H1 (cell line): ENCODE data around the gene NUP98. TPM values are rescaled to one million over a fixed set of nuclear protein-coding genes. Genes with fewer than 3 reads are reported as not detected.

Experiments used
- CTCF ChIA-PET: fragments of 300-600 bp; sonication (Branson Sonifier 250); formaldehyde crosslinking; loops from one replicate; lab custom pipeline; 2021; ENCODE audit not compliant: partially characterized antibody; lab: Charles Lee
- POLR2A ChIA-PET: fragments of 300-600 bp; sonication (Branson Sonifier 250); formaldehyde crosslinking; loops from one replicate; lab custom pipeline; 2021; ENCODE audit warnings: inconsistent platforms; ENCODE audit not compliant: partially characterized antibody; lab: Charles Lee
- DNase-seq, 2 experiments: peaks; one replicate each; pipeline versions ENCODE4 v3.0.0 to v3.0.0-alpha.2; 2010 to 2022; ENCODE audit warnings: low spot score in 2 of 2, low read depth in 1 of 2, mixed read lengths in 1 of 2
- FAIRE-seq: peaks from 2 replicates; lab custom pipeline; 2011; peaks lifted over from hg19 to GRCh38; lab: Jason Lieb, UNC
- H2AFZ ChIP-seq: 2 replicates; pipeline ENCODE4 v1.8.1; 2012; ENCODE audit warnings: low read length, inconsistent platforms
- H2AK5ac ChIP-seq: 2 replicates; pipeline ENCODE4 v1.6.1; 2013; ENCODE audit warnings: low read depth, low read length
- H2BK120ac ChIP-seq: replicated peaks from 2 replicates; pipeline ENCODE3; 2013; ENCODE audit warnings: low read depth, low read length, inconsistent platforms
- H2BK12ac ChIP-seq: 2 replicates; pipeline ENCODE4 v1.6.1; 2013; ENCODE audit warnings: low read depth, low read length
- H2BK15ac ChIP-seq: 2 replicates; pipeline ENCODE4 v1.6.1; 2013; ENCODE audit warnings: low read length
- H2BK20ac ChIP-seq: 2 replicates; pipeline ENCODE4 v1.6.1; 2013; ENCODE audit warnings: low read length
- H2BK5ac ChIP-seq: 2 replicates; pipeline ENCODE4 v1.6.1; 2013; ENCODE audit warnings: low read depth, low read length
- H3K14ac ChIP-seq: 2 replicates; pipeline ENCODE4 v1.6.1; 2013; ENCODE audit warnings: inconsistent platforms; ENCODE audit not compliant: insufficient read length
- H3K18ac ChIP-seq: 2 replicates; pipeline ENCODE4 v1.6.1; 2013; ENCODE audit warnings: low read length; ENCODE audit errors: extremely low read depth
- H3K23ac ChIP-seq: 2 replicates; pipeline ENCODE4 v1.6.1; 2013; ENCODE audit warnings: inconsistent platforms; ENCODE audit not compliant: insufficient read length
- H3K23me2 ChIP-seq: 2 replicates; pipeline ENCODE4 v1.6.1; 2013; ENCODE audit warnings: low read depth, low read length
- H3K27ac ChIP-seq: 2 replicates; pipeline ENCODE4 v1.6.1; 2011; ENCODE audit warnings: low read depth, low read length, inconsistent platforms
- H3K27me3 ChIP-seq, 4 experiments: replicated peaks in 1 of 4; 1 replicate in 1 of 4; 2 replicates in 3 of 4; pipeline versions ENCODE4 v1.6.1 to v1.8.1; 2011 to 2013; ENCODE audit warnings: low read length in 3 of 4, mild to moderate bottlenecking in 3 of 4, inconsistent platforms in 2 of 4, mixed read lengths in 2 of 4, moderate library complexity in 1 of 4; ENCODE audit not compliant: control insufficient read depth in 3 of 4, insufficient read depth in 3 of 4; ENCODE audit errors: extremely low read depth in 1 of 4
- H3K36me3 ChIP-seq, 4 experiments: 2 replicates each; pipeline versions ENCODE4 v1.6.1 to v1.8.1; 2011 to 2013; ENCODE audit warnings: mild to moderate bottlenecking in 4 of 4, low read length in 3 of 4, moderate library complexity in 2 of 4, control low read depth in 1 of 4, inconsistent platforms in 1 of 4; ENCODE audit not compliant: insufficient read depth in 4 of 4, control insufficient read depth in 2 of 4
- H3K4ac ChIP-seq: replicated peaks from 2 replicates; pipeline ENCODE3; 2013; ENCODE audit warnings: low read length, low read depth, mixed read lengths, inconsistent platforms; ENCODE audit not compliant: insufficient read length
- H3K4me1 ChIP-seq, 4 experiments: replicated peaks in 1 of 4; 1 replicate in 1 of 4; 2 replicates in 3 of 4; pipeline versions ENCODE4 v1.6.1 to v1.8.1; 2011 to 2013; ENCODE audit warnings: low read length in 3 of 4, inconsistent platforms in 2 of 4, mixed read lengths in 1 of 4; ENCODE audit not compliant: insufficient read depth in 4 of 4, control insufficient read depth in 3 of 4
- H3K4me2 ChIP-seq, 2 experiments: 2 replicates each; pipeline versions ENCODE4 v1.6.1 to v1.8.1; 2011 to 2013; ENCODE audit warnings: low read depth in 2 of 2, low read length in 2 of 2, control low read depth in 1 of 2, inconsistent platforms in 1 of 2, mild to moderate bottlenecking in 1 of 2; ENCODE audit not compliant: insufficient read depth in 1 of 2
- H3K4me3 ChIP-seq, 4 experiments: fragments of 200-600, 300-600 bp in 1 of 4; sonication (generic), shearing (Covaris generic), sonication (Bioruptor Twin) in 1 of 4; 2 replicates each; pipeline versions ENCODE4 v1.5.1 to v1.8.1; 2011 to 2016; ENCODE audit warnings: low read length in 4 of 4, low read depth in 3 of 4, control low read depth in 2 of 4, inconsistent platforms in 2 of 4, mild to moderate bottlenecking in 2 of 4, mixed read lengths in 1 of 4, moderate library complexity in 1 of 4; ENCODE audit not compliant: insufficient read depth in 2 of 4; ENCODE audit errors: extremely low read depth in 1 of 4
- H3K56ac ChIP-seq: replicated peaks from 2 replicates; pipeline ENCODE3; 2013; ENCODE audit warnings: low read depth, mild to moderate bottlenecking, mixed read lengths, low read length, inconsistent platforms; ENCODE audit not compliant: insufficient read length
- H3K79me1 ChIP-seq: 2 replicates; pipeline ENCODE4 v1.6.1; 2013; ENCODE audit warnings: low read depth, low read length, control low read depth
- H3K79me2 ChIP-seq, 2 experiments: 2 replicates each; pipeline versions ENCODE4 v1.6.1 to v1.8.1; 2012 to 2013; ENCODE audit warnings: low read length in 2 of 2, mild to moderate bottlenecking in 2 of 2, inconsistent platforms in 1 of 2; ENCODE audit not compliant: insufficient read depth in 2 of 2, control insufficient read depth in 1 of 2
- H3K9ac ChIP-seq, 4 experiments: replicated peaks in 1 of 4; 1 replicate in 1 of 4; 2 replicates in 3 of 4; pipeline versions ENCODE4 v1.6.1 to v1.8.1; 2011 to 2013; ENCODE audit warnings: low read depth in 3 of 4, low read length in 3 of 4, control low read depth in 2 of 4, mild to moderate bottlenecking in 2 of 4, moderate library complexity in 2 of 4, inconsistent platforms in 1 of 4; ENCODE audit errors: extremely low read depth in 1 of 4
- H3K9me3 ChIP-seq, 2 experiments: 2 replicates each; pipeline versions ENCODE4 v1.6.1 to v1.8.1; 2012 to 2013; ENCODE audit warnings: mild to moderate bottlenecking in 2 of 2, moderate library complexity in 2 of 2, control low read depth in 1 of 2, inconsistent platforms in 1 of 2, low read depth in 1 of 2, low read length in 1 of 2, mixed read lengths in 1 of 2; ENCODE audit not compliant: insufficient read depth in 2 of 2
- H4K20me1 ChIP-seq, 2 experiments: replicated peaks in 1 of 2; 2 replicates each; pipeline versions ENCODE3 to v1.8.1; 2011 to 2013; ENCODE audit warnings: inconsistent platforms in 2 of 2, low read length in 2 of 2, mild to moderate bottlenecking in 1 of 2; ENCODE audit not compliant: insufficient read depth in 2 of 2, control insufficient read depth in 1 of 2
- H4K5ac ChIP-seq: 2 replicates; pipeline ENCODE4 v1.6.1; 2013; ENCODE audit warnings: low read length, low read depth, mixed read lengths, inconsistent platforms; ENCODE audit not compliant: insufficient read length
- H4K8ac ChIP-seq: 2 replicates; pipeline ENCODE4 v1.8.0; 2013; ENCODE audit warnings: mild to moderate bottlenecking, moderate library complexity, low read length, inconsistent platforms; ENCODE audit not compliant: insufficient read depth; ENCODE audit errors: extremely low read depth
- H4K91ac ChIP-seq: replicated peaks from 2 replicates; pipeline ENCODE3; 2013; ENCODE audit warnings: low read length, mixed read lengths, inconsistent platforms; ENCODE audit not compliant: insufficient read length
- BCL11A ChIP-seq, 2 experiments: IDR thresholded peaks; one replicate each; pipeline ENCODE4 v1.6.1; 2011; ENCODE audit warnings: low read depth in 2 of 2, low read length in 2 of 2, mild to moderate bottlenecking in 2 of 2
- CBX8 ChIP-seq: fragments of 300-800, 300-1000 bp; sonication (generic); IDR thresholded peaks from 2 replicates; pipeline ENCODE4 v1.7.1; 2016; ENCODE audit warnings: low read depth, low read length, borderline replicate concordance
- KDM1A ChIP-seq: fragments of 200-600, 300-600 bp; sonication (generic); IDR thresholded peaks from 2 replicates; pipeline ENCODE4 v1.7.1; 2016; ENCODE audit warnings: mild to moderate bottlenecking, low read length, borderline replicate concordance
- KDM4A ChIP-seq: IDR thresholded peaks from one replicate; pipeline ENCODE4 v1.7.1; 2012; ENCODE audit warnings: low read depth, mild to moderate bottlenecking, moderate library complexity, low read length, inconsistent platforms; ENCODE audit not compliant: severe bottlenecking
- NANOG ChIP-seq: IDR thresholded peaks from 2 replicates; pipeline ENCODE4 v1.6.1; 2011; ENCODE audit warnings: low read length, low read depth, mild to moderate bottlenecking, inconsistent platforms; ENCODE audit not compliant: insufficient read depth, poor library complexity, severe bottlenecking
- TAF1 ChIP-seq: IDR thresholded peaks from 2 replicates; pipeline ENCODE4 v1.6.1; 2011; ENCODE audit warnings: mild to moderate bottlenecking, low read depth, low read length
- polyA plus RNA-seq, 7 experiments: library from polyadenylated mRNA; depleted of rRNA in 3 of 7; stranded (reverse) in 5 of 7; unstranded in 2 of 7; fragments of >200 nt in 5 of 7; fragments of 200-250 nt in 2 of 7; gene quantifications; 1 replicate in 5 of 7; 2 replicates in 1 of 7; 4 replicates in 1 of 7; pipeline versions ENCODE4 v1.2.1 to v1.2.3, GENCODE V29; 2011 to 2013; ENCODE audit warnings: missing spikeins in 2 of 7, mixed read lengths in 2 of 7
- total RNA-seq: library from RNA; stranded (reverse); fragmentation: NEBNext Ultra II Directional; extraction: Animal tissue kit (Norgen Biotek cat#: 25700); gene quantifications from 2 replicates; pipeline ENCODE4 v1.2.1, GENCODE V29; 2021
- TF ChIP-seq, protein P1 (sequence below): IDR thresholded peaks from 2 replicates; pipeline ENCODE4 v1.6.1; 2012; ENCODE audit warnings: inconsistent platforms

The NUP98 gene
- total and polyA plus RNA-seq, 2 of the 8 experiments (the other 6 are each of a cell fraction or from before 2014, with no cell fraction given), result 98.6 to 261 TPM

DNA sequence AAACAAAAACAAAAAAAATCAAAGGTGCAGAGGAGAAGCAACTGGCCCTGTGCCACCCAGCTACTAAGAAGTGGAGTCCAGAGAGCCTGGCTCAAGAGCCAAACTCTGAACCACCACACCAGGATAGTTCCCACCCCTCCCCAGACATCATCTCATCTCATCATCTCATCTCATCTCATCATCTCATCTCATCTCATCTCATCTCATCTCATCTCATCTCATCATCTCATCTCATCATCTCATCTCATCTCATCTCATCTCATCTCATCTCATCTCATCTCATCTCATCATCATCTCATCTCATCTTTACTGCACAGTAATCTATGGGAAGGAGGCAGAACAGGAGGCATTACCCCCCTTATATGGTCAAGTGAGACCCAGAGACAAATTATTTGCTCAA is 134.5 kb downstream of the NUP98 start:
- H2BK120ac ChIP-seq, result no peak overlapping the region
- no peak overlapping the region for H4K8ac ChIP-seq
- H2BK20ac ChIP-seq, result no peak overlapping the region
- H3K27ac ChIP-seq, result no peak overlapping the region
- H3K23ac ChIP-seq, result no peak overlapping the region
- no peak overlapping the region for H3K9ac ChIP-seq
- H3K18ac ChIP-seq, result no peak overlapping the region
- no peak overlapping the region for H2AK5ac ChIP-seq
- no peaks in the 10 kb centered on the region for H3K4me1 ChIP-seq
- no peaks in the 10 kb centered on the region for H3K79me1 ChIP-seq
- no peak overlapping the region for H3K4me3 ChIP-seq
- no peak overlapping the region for H2BK15ac ChIP-seq
- TF ChIP-seq CBX8, result no peak
- no peak for TF ChIP-seq BCL11A (IDR thresholded peaks at IDR 0.05; ENCODE audit: low read depth in 2 of 2, low read length in 2 of 2)
- no peak for TF ChIP-seq KDM1A
- TF ChIP-seq, protein P1, sequence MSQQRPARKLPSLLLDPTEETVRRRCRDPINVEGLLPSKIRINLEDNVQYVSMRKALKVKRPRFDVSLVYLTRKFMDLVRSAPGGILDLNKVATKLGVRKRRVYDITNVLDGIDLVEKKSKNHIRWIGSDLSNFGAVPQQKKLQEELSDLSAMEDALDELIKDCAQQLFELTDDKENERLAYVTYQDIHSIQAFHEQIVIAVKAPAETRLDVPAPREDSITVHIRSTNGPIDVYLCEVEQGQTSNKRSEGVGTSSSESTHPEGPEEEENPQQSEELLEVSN, result no peak
- TF ChIP-seq NANOG, result no peak
- TF ChIP-seq TAF1, result no peak
- no peak for TF ChIP-seq KDM4A
- H3K23me2 ChIP-seq, result no peaks in the 10 kb centered on the region
- peaks cover 0 to 8% (median 2%) of the 10 kb centered on the region in 4 experiments; a peak in 2 of 8 replicates for H3K36me3 ChIP-seq
- H3K14ac ChIP-seq, result no peak overlapping the region
- ChIA-PET POLR2A (no interaction called here), CTCF (no interaction called here)
- H3K27me3 ChIP-seq, result no peaks in the 10 kb centered on the region
- no peak overlapping the region for H4K91ac ChIP-seq
- no peak overlapping the region for H3K4ac ChIP-seq
- H3K56ac ChIP-seq, result no peak overlapping the region
- no peak overlapping the region for H3K4me2 ChIP-seq
- no peak overlapping the region for H4K5ac ChIP-seq
- no peaks in the 10 kb centered on the region for H3K9me3 ChIP-seq
- FAIRE-seq (no peak), DNase-seq (no peak)
- H4K20me1 ChIP-seq, result peaks cover 0 to 2% of the 10 kb centered on the region in 2 experiments
- H2AFZ ChIP-seq, result no peak overlapping the region
- H3K79me2 ChIP-seq, result no peaks in the 10 kb centered on the region
- no peak overlapping the region for H2BK12ac ChIP-seq
- no peak overlapping the region for H2BK5ac ChIP-seq
